ENCODE data around the gene NF1. TPM values are rescaled to one million over a fixed set of nuclear protein-coding genes. Genes with fewer than 3 reads are reported as not detected.

Gene NF1
- total and polyA plus RNA-seq, 2 of the 13 experiments (the other 11 are each of a cell fraction or from before 2014, with no cell fraction given): 21.5 to 26.5 TPM

DNA sequence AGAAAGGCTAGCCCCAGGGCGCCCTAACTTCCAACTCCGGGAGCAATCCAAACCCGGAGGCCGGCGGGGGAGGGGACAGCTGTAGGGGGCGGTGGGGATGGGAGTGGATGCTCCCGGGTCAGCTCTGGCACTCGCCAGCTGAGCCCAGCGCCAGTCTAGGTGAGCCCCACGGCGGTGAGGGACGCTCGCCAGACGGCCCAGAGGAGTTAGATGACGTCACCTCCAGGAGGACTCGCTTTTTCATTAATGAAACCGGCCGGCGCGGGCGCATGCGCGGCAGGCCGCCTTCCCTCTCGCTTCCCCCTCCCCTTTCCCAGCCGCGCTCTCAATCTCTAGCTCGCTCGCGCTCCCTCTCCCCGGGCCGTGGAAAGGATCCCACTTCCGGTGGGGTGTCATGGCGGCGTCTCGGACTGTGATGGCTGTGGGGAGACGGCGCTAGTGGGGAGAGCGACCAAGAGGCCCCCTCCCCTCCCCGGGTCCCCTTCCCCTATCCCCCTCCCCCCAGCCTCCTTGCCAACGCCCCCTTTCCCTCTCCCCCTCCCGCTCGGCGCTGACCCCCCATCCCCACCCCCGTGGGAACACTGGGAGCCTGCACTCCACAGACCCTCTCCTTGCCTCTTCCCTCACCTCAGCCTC is at the start of gene NF1 (continued):
- TF ChIP-seq, protein P1, sequence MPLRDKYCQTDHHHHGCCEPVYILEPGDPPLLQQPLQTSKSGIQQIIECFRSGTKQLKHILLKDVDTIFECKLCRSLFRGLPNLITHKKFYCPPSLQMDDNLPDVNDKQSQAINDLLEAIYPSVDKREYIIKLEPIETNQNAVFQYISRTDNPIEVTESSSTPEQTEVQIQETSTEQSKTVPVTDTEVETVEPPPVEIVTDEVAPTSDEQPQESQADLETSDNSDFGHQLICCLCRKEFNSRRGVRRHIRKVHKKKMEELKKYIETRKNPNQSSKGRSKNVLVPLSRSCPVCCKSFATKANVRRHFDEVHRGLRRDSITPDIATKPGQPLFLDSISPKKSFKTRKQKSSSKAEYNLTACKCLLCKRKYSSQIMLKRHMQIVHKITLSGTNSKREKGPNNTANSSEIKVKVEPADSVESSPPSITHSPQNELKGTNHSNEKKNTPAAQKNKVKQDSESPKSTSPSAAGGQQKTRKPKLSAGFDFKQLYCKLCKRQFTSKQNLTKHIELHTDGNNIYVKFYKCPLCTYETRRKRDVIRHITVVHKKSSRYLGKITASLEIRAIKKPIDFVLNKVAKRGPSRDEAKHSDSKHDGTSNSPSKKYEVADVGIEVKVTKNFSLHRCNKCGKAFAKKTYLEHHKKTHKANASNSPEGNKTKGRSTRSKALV (CRISPR knock-in tag; IDR thresholded peaks at IDR 0.05): peak; percentile 9; the same call in 1 of the 2 replicates
- TF ChIP-seq ETV5 (CRISPR knock-in tag; IDR thresholded peaks at IDR 0.05; ENCODE audit: borderline replicate concordance) (peak; percentile 83), SOX13 (IDR thresholded peaks at IDR 0.05) (no peak), SOX13 (CRISPR knock-in tag; conservative IDR thresholded peaks at IDR 0.05 in 1 of 2, IDR thresholded peaks at IDR 0.05 in 1 of 2) (peak in 1 of 2 experiments; percentile 8; a peak in 1 of 4 replicates), HDAC2 (CRISPR knock-in tag; IDR thresholded peaks at IDR 0.05) (no peak), TAF1 (CRISPR knock-in tag; IDR thresholded peaks at IDR 0.05) (peak; percentile 64; the same call in 1 of the 2 replicates), SPEN (CRISPR knock-in tag; IDR thresholded peaks at IDR 0.05; ENCODE audit: low read depth) (peak; percentile 22; the same call in 1 of the 2 replicates), RFX5 (IDR thresholded peaks at IDR 0.05; ENCODE audit: low read depth, low read length) (peak; percentile 54; the same call in 1 of the 2 replicates), RBM22 (optimal IDR thresholded peaks at IDR 0.05; ENCODE audit: low read length) (no peak), ZNF510 (CRISPR knock-in tag; IDR thresholded peaks at IDR 0.05; ENCODE audit: low read depth) (no peak), FOXK1 (CRISPR knock-in tag; IDR thresholded peaks at IDR 0.05; ENCODE audit: borderline replicate concordance, low read depth) (no peak), ELF1 (CRISPR knock-in tag; IDR thresholded peaks at IDR 0.05) (peak; percentile 82), SP4 (CRISPR knock-in tag; IDR thresholded peaks at IDR 0.05) (0 out of 2 replicates have a peak, but pooled peaks have one; percentile 22), LCORL (IDR thresholded peaks at IDR 0.05) (no peak), LCORL (CRISPR knock-in tag; IDR thresholded peaks at IDR 0.05) (0 out of 2 replicates have a peak, but pooled peaks have one; percentile 18), ZBTB38 (CRISPR knock-in tag; IDR thresholded peaks at IDR 0.05) (no peak)
- TF ChIP-seq, protein P2, sequence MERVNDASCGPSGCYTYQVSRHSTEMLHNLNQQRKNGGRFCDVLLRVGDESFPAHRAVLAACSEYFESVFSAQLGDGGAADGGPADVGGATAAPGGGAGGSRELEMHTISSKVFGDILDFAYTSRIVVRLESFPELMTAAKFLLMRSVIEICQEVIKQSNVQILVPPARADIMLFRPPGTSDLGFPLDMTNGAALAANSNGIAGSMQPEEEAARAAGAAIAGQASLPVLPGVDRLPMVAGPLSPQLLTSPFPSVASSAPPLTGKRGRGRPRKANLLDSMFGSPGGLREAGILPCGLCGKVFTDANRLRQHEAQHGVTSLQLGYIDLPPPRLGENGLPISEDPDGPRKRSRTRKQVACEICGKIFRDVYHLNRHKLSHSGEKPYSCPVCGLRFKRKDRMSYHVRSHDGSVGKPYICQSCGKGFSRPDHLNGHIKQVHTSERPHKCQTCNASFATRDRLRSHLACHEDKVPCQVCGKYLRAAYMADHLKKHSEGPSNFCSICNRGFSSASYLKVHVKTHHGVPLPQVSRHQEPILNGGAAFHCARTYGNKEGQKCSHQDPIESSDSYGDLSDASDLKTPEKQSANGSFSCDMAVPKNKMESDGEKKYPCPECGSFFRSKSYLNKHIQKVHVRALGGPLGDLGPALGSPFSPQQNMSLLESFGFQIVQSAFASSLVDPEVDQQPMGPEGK (CRISPR knock-in tag; IDR thresholded peaks at IDR 0.05): peak; percentile 2; the same call in 1 of the 2 replicates
- TF ChIP-seq, protein P3, sequence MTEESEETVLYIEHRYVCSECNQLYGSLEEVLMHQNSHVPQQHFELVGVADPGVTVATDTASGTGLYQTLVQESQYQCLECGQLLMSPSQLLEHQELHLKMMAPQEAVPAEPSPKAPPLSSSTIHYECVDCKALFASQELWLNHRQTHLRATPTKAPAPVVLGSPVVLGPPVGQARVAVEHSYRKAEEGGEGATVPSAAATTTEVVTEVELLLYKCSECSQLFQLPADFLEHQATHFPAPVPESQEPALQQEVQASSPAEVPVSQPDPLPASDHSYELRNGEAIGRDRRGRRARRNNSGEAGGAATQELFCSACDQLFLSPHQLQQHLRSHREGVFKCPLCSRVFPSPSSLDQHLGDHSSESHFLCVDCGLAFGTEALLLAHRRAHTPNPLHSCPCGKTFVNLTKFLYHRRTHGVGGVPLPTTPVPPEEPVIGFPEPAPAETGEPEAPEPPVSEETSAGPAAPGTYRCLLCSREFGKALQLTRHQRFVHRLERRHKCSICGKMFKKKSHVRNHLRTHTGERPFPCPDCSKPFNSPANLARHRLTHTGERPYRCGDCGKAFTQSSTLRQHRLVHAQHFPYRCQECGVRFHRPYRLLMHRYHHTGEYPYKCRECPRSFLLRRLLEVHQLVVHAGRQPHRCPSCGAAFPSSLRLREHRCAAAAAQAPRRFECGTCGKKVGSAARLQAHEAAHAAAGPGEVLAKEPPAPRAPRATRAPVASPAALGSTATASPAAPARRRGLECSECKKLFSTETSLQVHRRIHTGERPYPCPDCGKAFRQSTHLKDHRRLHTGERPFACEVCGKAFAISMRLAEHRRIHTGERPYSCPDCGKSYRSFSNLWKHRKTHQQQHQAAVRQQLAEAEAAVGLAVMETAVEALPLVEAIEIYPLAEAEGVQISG (CRISPR knock-in tag; IDR thresholded peaks at IDR 0.05): peak; percentile 63
- TF ChIP-seq, protein P4, sequence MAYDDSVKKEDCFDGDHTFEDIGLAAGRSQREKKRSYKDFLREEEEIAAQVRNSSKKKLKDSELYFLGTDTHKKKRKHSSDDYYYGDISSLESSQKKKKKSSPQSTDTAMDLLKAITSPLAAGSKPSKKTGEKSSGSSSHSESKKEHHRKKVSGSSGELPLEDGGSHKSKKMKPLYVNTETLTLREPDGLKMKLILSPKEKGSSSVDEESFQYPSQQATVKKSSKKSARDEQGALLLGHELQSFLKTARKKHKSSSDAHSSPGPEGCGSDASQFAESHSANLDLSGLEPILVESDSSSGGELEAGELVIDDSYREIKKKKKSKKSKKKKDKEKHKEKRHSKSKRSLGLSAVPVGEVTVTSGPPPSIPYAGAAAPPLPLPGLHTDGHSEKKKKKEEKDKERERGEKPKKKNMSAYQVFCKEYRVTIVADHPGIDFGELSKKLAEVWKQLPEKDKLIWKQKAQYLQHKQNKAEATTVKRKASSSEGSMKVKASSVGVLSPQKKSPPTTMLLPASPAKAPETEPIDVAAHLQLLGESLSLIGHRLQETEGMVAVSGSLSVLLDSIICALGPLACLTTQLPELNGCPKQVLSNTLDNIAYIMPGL (CRISPR knock-in tag; IDR thresholded peaks at IDR 0.05; ENCODE audit: borderline replicate concordance in 1 of 2, low read depth in 1 of 2): peak in 1 of 2 experiments; percentile 15; a peak in 1 of 4 replicates
